Pancreas (tissue), 10 donors: ENCODE measurements around the gene PIM3. TPM values are rescaled to one million over a fixed set of nuclear protein-coding genes. Genes with fewer than 3 reads are reported as not detected.

ENCODE experiments used
- ATAC-seq, 4 donors: fragments of 200-7000 bp; cut with Tn5 transposase; one replicate each; pipeline versions ENCODE4 v1.8.0 to v1.9.1; 2020; ENCODE audit warnings: mild to moderate bottlenecking in 4 of 4, moderate library complexity in 4 of 4
- DNase-seq, 6 donors: peaks; one replicate each; pipeline ENCODE4 v3.0.0-alpha.2; 2020
- FAIRE-seq: peaks from 2 replicates; lab custom pipeline; 2012; peaks lifted over from hg19 to GRCh38; lab: Jason Lieb, UNC
- H3K27ac ChIP-seq, 4 donors: fragments of 200-600 bp; sonication (generic); 1 replicate in 3 of 4; 2 replicates in 1 of 4; pipeline versions ENCODE4 v1.5.0 to v1.8.0; 2020
- H3K27me3 ChIP-seq, 4 donors: fragments of 200-600 bp; one replicate each; pipeline ENCODE4 v1.8.0; 2021
- H3K36me3 ChIP-seq, 3 donors: fragments of 200-600 bp; sonication (generic) in 1 of 3; one replicate each; pipeline versions ENCODE4 v1.5.0 to v1.8.0; 2020 to 2021
- H3K4me1 ChIP-seq, 3 donors: fragments of 200-600 bp; one replicate each; pipeline ENCODE4 v1.8.0; 2021
- H3K4me3 ChIP-seq, 4 donors: fragments of 200-600 bp; sonication (generic) in 2 of 4; one replicate each; pipeline versions ENCODE4 v1.5.0 to v1.8.0; 2020 to 2021
- H3K9me3 ChIP-seq, 4 donors: fragments of 200-600 bp; one replicate each; pipeline ENCODE4 v1.8.0; 2021
- WGBS, 2 donors: extraction: QIAGEN DNeasy Blood & Tissue Kit; methylation state at CpG; one replicate each; pipeline ENCODE4 v1.1.7; 2013; 5-methylcytosine and 5-hydroxymethylcytosine counted together
- intact Hi-C, 3 donors: fragments of 100-400 bp; cut with DNase I; formaldehyde crosslinking; loops; one replicate each; pipeline versions ENCODE4 v1.11.1 to v1.14.2; 2022
- polyA plus RNA-seq, 2 donors: library from polyadenylated mRNA; stranded (reverse); fragments of 200-250 nt; gene quantifications; one replicate each; pipeline ENCODE4 v1.2.3, GENCODE V29; 2013
- total RNA-seq, 6 donors: library from RNA; stranded (reverse); fragmentation: NEBNext Ultra II Directional in 4 of 6; extraction: Animal tissue kit (Norgen Biotek cat#: 25700) in 4 of 6; gene quantifications; one replicate each; pipeline versions ENCODE4 v1.2.1 to v1.2.4, GENCODE V29; 2021 to 2023
- TF ChIP-seq, protein P1 (sequence below), 4 donors: fragments of 200-600 bp; sonication (generic) in 3 of 4; IDR thresholded peaks; one replicate each; pipeline versions ENCODE4 v1.5.0 to v1.8.0; 2021; ENCODE audit warnings: antibody characterized with exemption in 4 of 4
- donor health status: healthy with polysubstance abuse.
- donor health status: DM: no; HTN: no; CAD: no; lungs with moderate emphysema.
- donor health status: DM: no; HTN: no; CAD: no.
- donor health status: control.
- donor health status: control.
- donor health status: Bipolar disorder and iron deficiency.
- donor health status: DM: yes; HTN: yes; CAD: no.
- donor health status: DM: no; HTN: no; CAD: no.
- donor health status: DM: no; HTN: no; CAD: no.
- donor health status: DM: yes; HTN: yes; CAD: no.

PIM3 gene
- total and polyA plus RNA-seq, 8 donors, result 25.8 to 90.1 (median 39.9) TPM

DNA sequence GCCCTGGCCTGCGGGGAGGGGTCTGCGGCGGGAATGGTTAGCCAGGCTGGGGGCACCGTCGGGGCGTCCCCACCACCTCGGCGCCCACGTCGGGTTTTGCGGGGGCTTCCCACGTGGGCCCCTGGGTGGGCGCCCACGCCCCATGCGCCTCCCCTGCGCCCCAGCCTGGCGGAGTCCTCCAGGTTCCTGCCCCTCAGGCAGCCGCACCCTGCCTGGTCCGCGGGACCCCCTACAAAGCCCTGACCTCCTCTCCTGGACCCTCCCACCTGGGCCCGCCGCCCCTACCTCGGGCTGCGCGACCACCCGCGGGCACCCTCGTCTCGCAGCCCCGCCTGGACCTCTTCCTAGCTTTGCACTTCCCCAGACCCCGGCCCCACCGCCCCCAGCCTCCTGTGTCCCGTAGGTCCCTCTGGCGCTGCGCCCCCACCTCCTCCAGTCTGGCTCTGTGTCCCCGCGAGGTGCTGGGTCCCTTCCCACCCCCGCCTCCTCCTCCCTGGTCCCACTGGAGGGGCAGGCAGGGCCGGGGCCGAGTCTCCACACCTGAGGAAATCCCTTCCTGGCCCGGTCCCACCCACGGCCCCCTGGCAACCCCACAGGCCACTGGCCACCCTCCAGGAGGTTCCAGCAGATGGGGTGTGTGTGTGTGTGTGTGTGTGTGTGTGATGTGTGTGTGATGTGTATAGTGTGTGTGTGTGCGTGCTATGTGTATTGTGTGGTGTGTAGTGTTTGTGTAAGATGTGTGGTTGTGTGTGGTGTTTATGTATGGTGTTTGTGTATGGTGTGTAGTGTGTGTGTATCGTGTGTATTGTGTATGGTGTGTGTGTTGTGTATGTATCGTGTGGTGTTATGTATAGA, 11.8 kb downstream of the PIM3 start:
- Histone ChIP-seq H3K4me3 (no peak overlapping the region), H3K9me3 (no peaks in the 10 kb centered on the region), H3K4me1 (peaks cover 0 to 11% (median 11%) of the 10 kb centered on the region in 3 donors), H3K36me3 (no peaks in the 10 kb centered on the region), H3K27ac (peak overlapping the region in 1 of 4 donors; percentile 66), H3K27me3 (no peaks in the 10 kb centered on the region)
- intact Hi-C loops, result no loop called here
- ATAC-seq, result no peak
- peak; percentile 26 to 88 (median 56) for DNase-seq
- 62 to 64% methylated on average over 39 to 45 of the region's 45 CpGs for WGBS, 2 donors
- FAIRE-seq, result no peak
- TF ChIP-seq, protein P1, sequence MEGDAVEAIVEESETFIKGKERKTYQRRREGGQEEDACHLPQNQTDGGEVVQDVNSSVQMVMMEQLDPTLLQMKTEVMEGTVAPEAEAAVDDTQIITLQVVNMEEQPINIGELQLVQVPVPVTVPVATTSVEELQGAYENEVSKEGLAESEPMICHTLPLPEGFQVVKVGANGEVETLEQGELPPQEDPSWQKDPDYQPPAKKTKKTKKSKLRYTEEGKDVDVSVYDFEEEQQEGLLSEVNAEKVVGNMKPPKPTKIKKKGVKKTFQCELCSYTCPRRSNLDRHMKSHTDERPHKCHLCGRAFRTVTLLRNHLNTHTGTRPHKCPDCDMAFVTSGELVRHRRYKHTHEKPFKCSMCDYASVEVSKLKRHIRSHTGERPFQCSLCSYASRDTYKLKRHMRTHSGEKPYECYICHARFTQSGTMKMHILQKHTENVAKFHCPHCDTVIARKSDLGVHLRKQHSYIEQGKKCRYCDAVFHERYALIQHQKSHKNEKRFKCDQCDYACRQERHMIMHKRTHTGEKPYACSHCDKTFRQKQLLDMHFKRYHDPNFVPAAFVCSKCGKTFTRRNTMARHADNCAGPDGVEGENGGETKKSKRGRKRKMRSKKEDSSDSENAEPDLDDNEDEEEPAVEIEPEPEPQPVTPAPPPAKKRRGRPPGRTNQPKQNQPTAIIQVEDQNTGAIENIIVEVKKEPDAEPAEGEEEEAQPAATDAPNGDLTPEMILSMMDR (IDR thresholded peaks at IDR 0.05), result no peak

DNA sequence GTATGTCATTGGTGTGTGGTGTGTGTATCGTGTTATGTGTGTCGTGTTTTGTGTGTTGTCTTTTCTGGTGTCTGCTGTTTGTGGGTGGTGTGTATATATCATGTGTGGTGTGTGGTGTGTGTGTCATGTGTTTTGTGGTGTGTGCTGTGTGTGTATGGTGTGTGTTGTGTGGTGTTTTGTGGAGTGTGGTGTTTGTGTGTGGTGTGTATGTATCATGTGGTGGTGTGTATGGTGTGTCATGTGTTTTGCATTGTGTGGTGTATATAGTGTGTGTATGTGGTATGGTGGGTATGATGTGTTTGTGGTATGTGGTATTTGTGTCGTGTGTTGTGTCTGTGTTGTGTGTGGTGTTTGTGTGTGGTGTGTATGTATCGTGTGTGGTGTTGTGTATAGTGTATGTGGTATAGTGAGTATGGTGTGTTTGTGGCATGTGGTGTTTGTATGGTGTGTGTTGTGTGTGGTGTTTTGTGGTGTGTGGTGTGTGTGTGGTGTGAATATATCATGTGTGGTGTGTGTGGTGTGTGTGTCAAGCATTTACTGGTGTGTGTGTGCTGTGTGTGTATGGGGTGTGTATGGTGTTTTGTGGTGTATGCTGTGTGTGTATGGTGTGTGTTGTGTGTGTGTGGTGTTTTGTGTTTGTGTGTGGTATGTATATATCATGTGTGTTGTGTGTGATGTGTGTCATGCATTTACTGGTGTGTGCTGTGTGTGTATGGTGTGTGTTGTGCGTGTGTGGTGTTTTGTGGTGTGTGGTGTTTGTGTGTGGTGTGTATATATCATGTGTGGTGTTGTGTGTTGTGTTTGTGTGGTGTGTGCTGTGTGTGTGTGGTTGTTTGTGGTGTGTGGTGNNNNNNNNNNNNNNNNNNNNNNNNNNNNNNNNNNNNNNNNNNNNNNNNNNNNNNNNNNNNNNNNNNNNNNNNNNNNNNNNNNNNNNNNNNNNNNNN, 12.7 kb downstream of the PIM3 start:
- Histone ChIP-seq H3K4me1 (peaks cover 0 to 11% (median 11%) of the 10 kb centered on the region in 3 donors), H3K9me3 (no peaks in the 10 kb centered on the region), H3K36me3 (no peaks in the 10 kb centered on the region), H3K27ac (no peak overlapping the region), H3K4me3 (no peak overlapping the region), H3K27me3 (no peaks in the 10 kb centered on the region)
- TF ChIP-seq, protein P1 (IDR thresholded peaks at IDR 0.05), result no peak
- DNase-seq, result no peak
- WGBS, 2 donors, result 86% methylated on average over 5 of the region's 5 CpGs
- FAIRE-seq, result no peak
- intact Hi-C loops, result no loop called here
- no peak for ATAC-seq

DNA sequence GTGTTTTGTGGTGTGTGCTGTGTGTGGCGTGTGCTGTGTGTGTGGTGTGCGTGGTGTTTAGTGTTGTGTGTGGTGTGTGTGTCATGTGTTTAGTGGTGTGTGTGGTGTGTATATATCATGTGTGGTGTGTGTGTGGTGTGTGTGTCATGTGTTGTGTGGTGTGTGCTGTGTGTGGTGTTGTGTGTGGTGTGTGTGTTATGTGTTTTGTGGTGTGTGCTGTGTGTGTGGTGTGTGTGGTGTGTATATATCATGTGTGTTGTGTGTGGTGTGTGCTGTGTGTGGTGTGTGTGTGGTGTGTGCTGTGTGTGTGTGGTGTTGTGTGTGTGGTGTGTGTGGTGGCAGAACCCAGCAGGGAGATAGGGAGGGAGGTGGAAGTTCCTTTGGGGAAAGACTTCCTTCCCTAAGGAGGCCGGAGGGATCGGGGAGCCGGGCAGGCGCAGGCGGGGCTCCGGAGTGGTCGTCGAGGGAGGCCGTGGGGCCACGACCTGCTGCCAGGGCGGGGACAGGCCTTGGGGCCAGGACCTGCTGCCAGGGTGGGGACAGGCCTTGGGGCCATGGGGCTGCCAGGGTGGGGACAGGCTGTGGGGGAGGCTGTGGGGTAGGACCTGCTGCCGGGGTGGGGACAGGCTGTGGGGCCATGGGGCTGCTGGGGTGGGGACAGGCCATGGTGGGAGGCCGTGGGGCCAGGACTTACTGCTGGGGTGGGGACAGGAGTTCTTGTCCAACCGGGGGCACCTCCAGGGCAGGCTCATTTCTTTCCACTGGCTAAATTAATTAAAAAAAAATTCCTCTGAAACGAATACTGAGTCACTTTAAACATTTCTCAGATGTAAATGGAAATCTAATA, 15.2 kb downstream of the PIM3 start:
- WGBS, 2 donors, result 60 to 61% methylated on average over 17 of the region's 17 CpGs
- ATAC-seq, result no peak

More for the DNA sequence above, 15.2 kb downstream of the PIM3 start:
- H3K27ac ChIP-seq, result no peak overlapping the region
- H3K36me3 ChIP-seq, result no peaks in the 10 kb centered on the region
- TF ChIP-seq, protein P1 (IDR thresholded peaks at IDR 0.05), result no peak
- FAIRE-seq (no peak), DNase-seq (peak in 4 of 6 donors; percentile 14 to 77 (median 49))
- intact Hi-C loops, result no loop called here
- no peaks in the 10 kb centered on the region for H3K27me3 ChIP-seq
- H3K4me3 ChIP-seq, result no peak overlapping the region
- H3K9me3 ChIP-seq, result no peaks in the 10 kb centered on the region
- peaks cover 0 to 11% (median 4%) of the 10 kb centered on the region in 3 donors for H3K4me1 ChIP-seq
